ENCODE data around the gene PRKCH. TPM values are rescaled to one million over a fixed set of nuclear protein-coding genes. Genes with fewer than 3 reads are reported as not detected.
"Not testable (repeated sequence)": the region's sequence is repeated elsewhere in the genome, so short reads cannot be mapped to it uniquely, and the experiment has no call there.

Gene PRKCH
- polyA plus RNA-seq, 3 donors from 2014 or later, result 231 to 451 (median 335) TPM

DNA sequence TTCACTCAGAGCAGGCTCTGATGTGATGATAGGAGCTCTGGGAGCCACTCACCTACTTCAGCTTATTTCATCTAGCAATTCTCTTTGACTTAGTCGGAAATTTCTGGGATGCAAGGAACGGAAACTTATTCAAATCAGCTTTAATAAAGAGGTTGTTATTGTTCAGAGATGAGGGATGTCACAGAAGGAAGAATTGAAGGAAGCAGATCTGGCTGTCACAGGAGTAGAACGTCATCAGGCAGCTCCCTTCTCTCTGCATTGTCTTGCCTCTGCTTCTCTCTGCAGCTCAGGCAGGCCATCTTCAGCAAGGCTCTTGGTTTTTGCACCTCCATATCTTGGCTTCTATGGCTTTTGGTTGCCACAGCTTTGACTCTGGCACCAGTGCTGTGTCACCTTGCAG, 32.7 kb upstream of the PRKCH start:
- Mint-ChIP-seq H3K4me3 (no peak overlapping the region), H3K4me1 (peaks cover 14 to 29% of the 10 kb centered on the region in 2 donors), H3K9me3 (no peaks in the 10 kb centered on the region), H3K36me3 (no peaks in the 10 kb centered on the region), H3K27me3 (ENCODE audit: low read depth in 3 of 3) (no peaks in the 10 kb centered on the region), H3K27ac (peak overlapping the region in 1 of 6 donors; percentile 17)
- no peak for DNase-seq

DNA sequence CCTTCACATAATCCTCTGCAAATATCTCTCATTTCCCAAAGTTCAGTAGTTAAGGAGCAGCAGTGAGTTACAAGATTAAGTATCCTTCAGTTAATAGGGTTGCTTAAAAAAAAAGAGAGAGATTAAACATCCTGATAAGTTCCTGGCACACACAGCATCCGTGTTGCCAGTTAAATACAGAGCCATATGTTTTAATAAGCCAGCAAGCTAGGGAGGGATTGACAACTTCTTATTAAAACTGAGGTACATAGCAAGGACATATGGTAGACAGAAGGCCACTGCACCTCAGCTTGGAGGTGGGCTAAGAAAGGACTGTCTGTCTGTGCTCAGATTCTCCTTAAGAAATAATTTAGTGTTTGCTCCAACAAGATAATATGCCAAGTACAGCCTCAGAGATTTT, 30.7 kb upstream of the PRKCH start:
- no peaks in the 10 kb centered on the region for H3K36me3 Mint-ChIP-seq
- H3K9me3 Mint-ChIP-seq, result no peaks in the 10 kb centered on the region
- peaks cover 10 to 18% of the 10 kb centered on the region in 2 donors for H3K4me1 Mint-ChIP-seq
- no peak overlapping the region for H3K4me3 Mint-ChIP-seq
- no peaks in the 10 kb centered on the region for H3K27me3 Mint-ChIP-seq (ENCODE audit: low read depth in 3 of 3)
- DNase-seq, result no peak
- peak overlapping the region in 1 of 6 donors; percentile 40 for H3K27ac Mint-ChIP-seq

DNA sequence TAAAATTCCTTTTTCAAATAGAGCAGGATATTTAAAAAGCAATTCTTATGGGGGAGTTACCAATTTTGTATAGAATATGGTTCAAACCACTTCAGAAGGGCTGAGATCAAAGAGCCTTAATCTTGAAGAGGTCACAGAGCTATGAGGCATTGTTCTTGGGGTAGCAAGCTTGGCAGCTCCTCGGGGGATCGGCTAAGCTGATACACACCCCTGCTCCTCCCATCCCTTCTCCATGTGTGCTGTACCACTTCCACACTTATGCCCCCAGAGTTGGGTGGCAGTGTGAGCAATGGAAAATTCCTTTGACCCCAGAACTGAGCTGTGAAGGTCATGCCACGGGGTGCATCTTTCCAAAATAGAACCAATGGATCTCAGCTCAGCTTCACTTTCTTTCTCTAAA, 25.2 kb upstream of the PRKCH start:
- no peak for DNase-seq
- Mint-ChIP-seq H3K27me3 (ENCODE audit: low read depth in 3 of 3) (no peaks in the 10 kb centered on the region), H3K9me3 (no peaks in the 10 kb centered on the region), H3K27ac (no peak overlapping the region), H3K4me1 (peaks cover 28% of the 10 kb centered on the region in 2 donors), H3K36me3 (peaks cover 0 to 11% (median 0%) of the 10 kb centered on the region in 3 donors), H3K4me3 (no peak overlapping the region)

DNA sequence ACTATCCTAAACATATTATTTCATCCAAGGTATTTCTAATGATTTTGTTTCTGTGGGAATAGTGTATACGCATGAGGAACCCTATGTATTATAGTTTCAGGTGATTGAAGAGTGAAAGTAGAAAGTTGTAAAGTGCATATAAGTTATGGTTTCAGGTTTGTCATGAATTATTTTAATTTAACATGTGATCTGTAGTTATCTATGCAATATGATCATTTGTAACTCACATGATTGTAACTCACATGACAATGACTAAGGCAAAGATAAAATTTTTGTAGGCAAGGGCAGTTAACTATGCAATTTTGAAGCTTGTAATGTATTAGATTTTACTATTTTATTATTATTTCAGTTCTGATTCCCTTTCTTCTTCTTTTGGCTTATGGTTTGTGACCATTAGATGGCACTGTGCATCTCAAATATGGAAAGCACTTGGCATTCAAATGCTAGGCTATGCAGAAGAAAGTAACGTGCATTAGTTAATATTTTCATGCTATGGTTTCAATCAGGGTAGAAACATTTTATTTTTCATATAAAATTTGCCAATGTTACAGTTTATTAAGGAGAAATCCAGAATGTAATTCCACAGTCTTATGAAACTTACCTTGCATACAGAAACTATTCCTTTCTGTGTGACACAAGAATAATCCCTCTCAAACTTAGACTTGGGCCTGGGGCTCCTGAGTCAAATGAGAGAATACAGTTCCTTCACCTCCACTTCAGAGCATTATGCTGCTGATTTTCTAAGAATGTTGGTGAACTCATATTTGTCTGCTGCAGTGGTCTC, 24.5 kb upstream of the PRKCH start:
- Mint-ChIP-seq H3K27ac (peak overlapping the region in 2 of 6 donors; percentile 33 to 59), H3K4me3 (no peak overlapping the region), H3K27me3 (ENCODE audit: low read depth in 3 of 3) (no peaks in the 10 kb centered on the region), H3K9me3 (no peaks in the 10 kb centered on the region), H3K36me3 (peaks cover 0 to 12% (median 0%) of the 10 kb centered on the region in 3 donors), H3K4me1 (peaks cover 28% of the 10 kb centered on the region in 2 donors)
- peak; percentile 46 to 58 (median 52) for DNase-seq

DNA sequence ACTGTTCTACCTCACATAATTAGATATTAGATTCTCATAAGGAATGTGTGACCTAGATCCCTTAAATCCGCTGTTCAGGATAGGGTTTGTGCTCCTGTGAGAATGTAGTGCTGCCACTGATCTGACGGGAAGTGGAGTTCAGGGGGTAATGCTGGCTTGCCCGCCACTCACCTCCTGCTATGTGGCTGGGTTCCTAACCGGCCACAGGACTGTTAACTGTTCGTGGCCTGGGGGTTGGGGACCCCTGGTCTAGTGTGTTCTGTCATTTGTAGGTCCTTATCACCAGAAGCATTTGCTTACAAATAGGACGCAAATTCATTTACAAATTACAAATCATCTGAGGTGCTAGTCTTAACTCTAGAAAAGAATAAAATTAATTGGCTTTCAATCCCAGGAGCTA, 23.8 kb upstream of the PRKCH start:
- peaks cover 28% of the 10 kb centered on the region in 2 donors for H3K4me1 Mint-ChIP-seq
- H3K4me3 Mint-ChIP-seq, result no peak overlapping the region
- H3K36me3 Mint-ChIP-seq, result peaks cover 0 to 12% (median 0%) of the 10 kb centered on the region in 3 donors
- no peak for DNase-seq
- H3K27me3 Mint-ChIP-seq (ENCODE audit: low read depth in 3 of 3), result no peaks in the 10 kb centered on the region
- no peaks in the 10 kb centered on the region for H3K9me3 Mint-ChIP-seq
- H3K27ac Mint-ChIP-seq, result peak overlapping the region in 3 of 6 donors; percentile 36 to 49 (median 47)

DNA sequence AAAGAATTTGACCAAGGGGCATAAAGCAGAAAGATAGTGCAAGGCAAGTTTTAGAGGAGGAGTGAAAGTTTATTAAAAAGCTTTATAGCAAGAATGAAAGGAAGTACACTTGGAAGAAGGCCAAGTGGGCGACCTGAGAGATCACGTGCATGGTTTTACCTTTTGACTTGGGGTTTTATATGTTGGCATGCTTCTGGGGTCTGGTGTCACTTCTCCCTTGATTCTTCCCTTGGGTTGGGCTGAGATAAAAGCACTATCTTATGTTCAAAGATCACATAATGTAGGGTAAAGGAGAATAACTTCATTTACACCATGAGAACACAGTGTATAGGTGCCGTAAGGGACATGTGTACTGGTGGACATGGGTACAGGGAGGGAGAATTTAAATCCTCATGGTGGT, 22.6 kb upstream of the PRKCH start:
- Mint-ChIP-seq H3K27ac (no peak overlapping the region), H3K9me3 (no peaks in the 10 kb centered on the region), H3K27me3 (ENCODE audit: low read depth in 3 of 3) (no peaks in the 10 kb centered on the region), H3K36me3 (peaks cover 0 to 12% (median 4%) of the 10 kb centered on the region in 3 donors), H3K4me3 (no peak overlapping the region), H3K4me1 (peaks cover 28% of the 10 kb centered on the region in 2 donors)
- no peak for DNase-seq

DNA sequence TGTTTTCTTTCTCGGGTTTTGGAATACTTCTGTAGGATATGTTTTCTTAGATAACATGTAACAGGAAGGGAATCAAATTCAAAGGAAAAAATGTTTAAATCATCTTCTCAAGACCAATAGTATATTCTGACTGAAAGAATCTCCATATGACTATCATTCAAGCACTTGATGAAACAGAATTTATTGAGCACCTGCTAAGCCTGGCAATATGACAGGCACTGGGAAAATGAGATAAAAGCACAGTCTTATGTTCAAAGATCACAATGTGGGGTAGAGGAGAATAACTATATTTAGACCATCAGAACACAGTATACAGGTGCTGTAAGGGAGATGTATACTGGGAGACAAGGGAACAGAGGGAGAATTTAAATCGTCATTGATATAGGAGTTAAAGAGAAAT, 21.2 kb upstream of the PRKCH start:
- Mint-ChIP-seq H3K27ac (peak overlapping the region in 1 of 6 donors; percentile 22), H3K36me3 (peaks cover 0 to 16% (median 4%) of the 10 kb centered on the region in 3 donors), H3K4me3 (no peak overlapping the region), H3K4me1 (peaks cover 28% of the 10 kb centered on the region in 2 donors), H3K9me3 (no peaks in the 10 kb centered on the region), H3K27me3 (ENCODE audit: low read depth in 3 of 3) (no peaks in the 10 kb centered on the region)
- no peak for DNase-seq

DNA sequence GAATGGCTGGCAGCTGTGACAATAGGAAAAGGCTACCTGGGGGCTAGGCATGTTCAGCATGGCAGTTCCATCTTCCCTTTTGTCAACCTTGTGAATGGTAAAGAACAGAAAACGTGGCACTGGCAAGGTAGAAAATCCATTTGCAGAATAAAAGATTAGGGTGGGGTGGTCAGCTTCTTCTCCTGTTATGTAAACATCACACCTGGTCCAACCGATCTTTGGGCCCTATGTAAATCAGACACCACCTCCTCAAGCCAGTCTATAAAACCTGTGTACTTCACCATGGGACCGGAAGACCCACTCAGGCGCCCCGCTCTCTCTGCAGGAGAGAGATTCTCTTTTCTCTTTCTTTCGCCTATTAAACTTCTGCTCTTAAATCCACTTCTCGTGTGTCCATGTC, 20.6 kb upstream of the PRKCH start:
- H3K27me3 Mint-ChIP-seq (ENCODE audit: low read depth in 3 of 3), result no peaks in the 10 kb centered on the region
- H3K27ac Mint-ChIP-seq, result no peak overlapping the region

DNA sequence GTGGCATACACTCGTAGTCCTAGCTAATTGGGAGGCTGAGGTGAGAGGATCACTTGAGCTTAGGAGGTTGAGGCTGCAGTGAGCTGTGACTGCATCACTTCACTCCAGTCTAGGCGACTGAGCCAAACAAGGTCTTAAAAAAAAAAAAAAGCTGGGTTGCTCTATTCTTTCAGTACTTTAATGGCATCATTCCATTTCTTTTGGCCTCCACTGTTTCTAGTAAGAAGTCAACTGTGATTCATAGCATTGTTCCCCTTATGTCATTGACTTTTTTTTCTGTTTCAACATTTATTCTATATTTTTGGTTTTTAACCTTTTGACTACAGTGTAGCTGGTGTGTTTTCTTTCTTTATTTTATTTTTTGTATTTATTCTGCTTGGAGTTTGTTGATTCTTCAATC, 16.7 kb upstream of the PRKCH start:
- no peak for DNase-seq
- Mint-ChIP-seq H3K36me3 (peaks cover 12 to 33% (median 18%) of the 10 kb centered on the region in 3 donors), H3K27ac (no peak overlapping the region), H3K4me3 (no peak overlapping the region), H3K9me3 (peaks cover 0 to 8% (median 3%) of the 10 kb centered on the region in 6 donors), H3K4me1 (peaks cover 12 to 15% of the 10 kb centered on the region in 2 donors), H3K27me3 (ENCODE audit: low read depth in 3 of 3) (no peaks in the 10 kb centered on the region)

More for the DNA sequence above, 20.6 kb upstream of the PRKCH start:
- DNase-seq, result no peak
- Mint-ChIP-seq H3K4me3 (no peak overlapping the region), H3K4me1 (peaks cover 28% of the 10 kb centered on the region in 2 donors), H3K36me3 (peaks cover 4 to 20% (median 8%) of the 10 kb centered on the region in 3 donors), H3K9me3 (peaks cover 0 to 4% (median 2%) of the 10 kb centered on the region in 6 donors)

DNA sequence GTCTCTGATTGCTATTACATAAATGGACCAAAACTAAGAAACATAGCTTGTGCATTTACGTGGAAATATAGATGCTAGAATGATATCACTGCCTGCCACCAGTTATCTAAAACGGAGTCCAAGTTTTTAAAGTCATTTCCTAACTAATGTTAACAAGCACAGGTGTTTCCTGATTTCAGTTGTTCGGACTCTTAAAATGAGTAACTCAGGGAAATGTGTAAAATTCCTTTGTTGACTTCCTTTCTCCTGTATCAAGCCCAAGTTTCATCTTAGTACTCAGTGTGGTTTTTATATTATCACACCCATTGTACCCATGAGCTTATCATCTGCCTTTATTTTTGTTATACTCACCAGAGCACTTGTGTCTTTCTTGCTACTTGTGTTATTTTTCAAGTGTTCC, 13.2 kb upstream of the PRKCH start:
- peaks cover 0 to 16% (median 6%) of the 10 kb centered on the region in 6 donors for H3K9me3 Mint-ChIP-seq
- DNase-seq, result no peak
- peak overlapping the region in 2 of 6 donors; percentile 8 to 63 for H3K27ac Mint-ChIP-seq
- no peak overlapping the region for H3K4me3 Mint-ChIP-seq
- peaks cover 0 to 2% (median 0%) of the 10 kb centered on the region in 3 donors for H3K27me3 Mint-ChIP-seq (ENCODE audit: low read depth in 3 of 3)
- peaks cover 9 to 21% of the 10 kb centered on the region in 2 donors for H3K4me1 Mint-ChIP-seq
- peaks cover 16 to 36% (median 28%) of the 10 kb centered on the region in 3 donors for H3K36me3 Mint-ChIP-seq

DNA sequence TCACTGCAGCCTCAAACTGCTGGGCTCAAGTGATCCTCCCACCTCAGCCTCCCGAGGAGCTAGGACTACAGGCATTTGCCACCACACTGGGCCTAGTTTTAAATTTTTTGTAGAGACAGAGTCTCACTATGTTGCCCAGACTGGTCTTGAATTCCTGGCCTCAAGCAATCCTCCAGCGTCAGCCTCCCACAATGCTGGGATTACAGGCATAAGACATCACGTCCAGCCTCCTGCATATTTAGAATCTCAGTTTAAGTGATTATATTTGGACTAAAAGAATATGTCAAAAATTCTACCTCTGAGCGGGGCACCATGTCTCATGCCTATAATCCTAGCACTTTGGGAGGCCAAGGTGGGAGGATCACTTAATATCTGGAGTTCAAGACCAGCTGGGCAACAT, 12.7 kb upstream of the PRKCH start:
- H3K36me3 Mint-ChIP-seq, result peaks cover 16 to 40% (median 24%) of the 10 kb centered on the region in 3 donors
- H3K9me3 Mint-ChIP-seq, result peaks cover 0 to 16% (median 6%) of the 10 kb centered on the region in 6 donors

DNA sequence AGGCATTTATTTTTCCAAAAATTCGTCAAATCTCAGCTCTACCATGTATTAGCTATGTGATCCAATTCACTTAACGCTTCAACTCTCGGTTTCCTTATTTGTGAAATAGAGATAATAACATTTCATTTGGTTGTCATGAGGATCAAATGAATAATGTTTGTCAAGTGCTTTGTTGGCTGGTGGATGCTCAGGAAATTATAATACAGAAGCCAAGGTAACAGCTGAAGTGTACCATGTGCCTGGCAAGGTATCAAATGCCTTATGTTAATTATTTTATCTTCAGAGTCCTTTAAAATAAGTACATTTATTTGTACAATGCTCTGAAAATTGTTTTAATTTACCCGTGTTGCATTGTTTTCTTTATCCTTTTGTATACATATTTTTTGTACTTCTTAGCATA, 6.1 kb upstream of the PRKCH start:
- Mint-ChIP-seq H3K4me3 (no peak overlapping the region), H3K27me3 (ENCODE audit: low read depth in 3 of 3) (no peaks in the 10 kb centered on the region), H3K9me3 (peaks cover 0 to 5% (median 1%) of the 10 kb centered on the region in 6 donors), H3K4me1 (peaks cover 2 to 5% of the 10 kb centered on the region in 2 donors), H3K36me3 (peaks cover 4 to 12% (median 6%) of the 10 kb centered on the region in 3 donors), H3K27ac (no peak overlapping the region)
- no peak for DNase-seq

More for the DNA sequence above, 12.7 kb upstream of the PRKCH start:
- H3K27me3 Mint-ChIP-seq (ENCODE audit: low read depth in 3 of 3); H3K27ac Mint-ChIP-seq; H3K4me3 Mint-ChIP-seq; DNase-seq: not testable (repeated sequence)
- H3K4me1 Mint-ChIP-seq, result peaks cover 9 to 21% of the 10 kb centered on the region in 2 donors

DNA sequence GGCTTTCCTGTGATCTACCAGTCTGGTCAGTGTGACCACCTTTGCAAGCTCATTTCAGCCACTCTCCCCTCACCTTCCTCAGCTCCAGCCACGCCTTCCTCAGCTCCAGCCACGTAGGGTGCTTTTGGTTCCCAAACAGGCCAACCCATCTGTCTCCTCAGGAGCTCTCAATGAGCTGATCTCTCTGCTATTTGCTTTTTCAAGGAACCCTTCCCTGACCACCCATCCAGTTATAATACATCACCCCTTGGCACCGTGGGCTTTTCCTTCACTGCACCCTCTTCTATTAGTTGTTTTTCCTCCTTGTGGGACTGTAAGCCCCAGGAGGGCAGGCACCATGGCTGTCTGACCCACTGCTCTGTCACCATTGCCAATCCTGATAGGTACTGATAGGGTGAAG, 2.3 kb upstream of the PRKCH start:
- Mint-ChIP-seq H3K36me3 (peaks cover 9 to 12% (median 10%) of the 10 kb centered on the region in 3 donors), H3K9me3 (no peaks in the 10 kb centered on the region), H3K27me3 (ENCODE audit: low read depth in 3 of 3) (peaks cover 1 to 10% (median 7%) of the 10 kb centered on the region in 3 donors), H3K4me3 (no peak overlapping the region), H3K4me1 (peaks cover 12 to 13% of the 10 kb centered on the region in 2 donors), H3K27ac (no peak overlapping the region)
- DNase-seq, result no peak

DNA sequence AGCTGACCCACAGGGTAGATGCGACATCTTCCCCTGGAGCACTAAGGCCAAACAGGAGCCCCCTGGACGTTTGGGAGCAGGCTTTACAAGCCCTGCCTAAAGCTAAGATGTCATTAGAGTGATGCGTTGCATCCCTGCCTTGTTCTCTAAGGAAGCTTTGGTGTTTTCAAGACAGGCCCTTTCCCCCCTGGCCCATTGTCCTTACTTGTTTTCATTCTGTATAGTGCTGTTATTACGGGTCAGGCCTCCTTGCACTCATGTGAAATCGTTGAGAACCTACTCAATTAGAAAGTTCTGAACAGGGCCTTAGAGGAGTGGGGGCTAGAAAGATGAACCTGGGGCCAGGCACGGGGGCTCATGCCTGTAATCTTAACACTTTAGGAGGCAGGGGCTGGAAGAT, 1.7 kb upstream of the PRKCH start:
- Mint-ChIP-seq H3K9me3 (no peaks in the 10 kb centered on the region), H3K27ac (no peak overlapping the region), H3K4me3 (no peak overlapping the region), H3K27me3 (ENCODE audit: low read depth in 3 of 3) (peaks cover 1 to 10% (median 7%) of the 10 kb centered on the region in 3 donors), H3K36me3 (peaks cover 12 to 16% (median 13%) of the 10 kb centered on the region in 3 donors), H3K4me1 (peaks cover 15 to 19% of the 10 kb centered on the region in 2 donors)
- no peak for DNase-seq

Data from immature natural killer cell (primary cell).